ENCODE data around the gene TRAF1.

DNA sequence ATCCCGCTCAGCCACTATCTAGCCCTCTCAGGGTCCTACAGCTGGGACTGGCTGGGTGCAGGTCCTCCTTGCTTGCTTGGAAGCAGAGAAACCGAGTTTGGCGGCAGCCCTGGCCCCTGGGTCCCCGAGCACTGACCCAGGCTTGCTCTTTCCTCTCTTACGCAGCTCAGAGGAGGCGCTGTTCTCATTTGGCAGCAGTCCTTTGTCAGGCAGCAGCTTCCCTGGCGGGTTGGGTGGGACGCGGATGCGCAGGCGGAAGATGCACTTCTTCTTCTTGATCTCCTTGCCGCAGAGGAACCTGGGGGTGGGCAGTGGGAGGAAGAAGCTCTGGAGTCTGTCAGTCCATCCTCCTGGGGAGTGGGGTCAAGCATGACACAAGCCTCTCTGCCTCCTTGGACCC, 64.1 kb downstream of the TRAF1 start:
- TF ChIP-seq, protein P1, sequence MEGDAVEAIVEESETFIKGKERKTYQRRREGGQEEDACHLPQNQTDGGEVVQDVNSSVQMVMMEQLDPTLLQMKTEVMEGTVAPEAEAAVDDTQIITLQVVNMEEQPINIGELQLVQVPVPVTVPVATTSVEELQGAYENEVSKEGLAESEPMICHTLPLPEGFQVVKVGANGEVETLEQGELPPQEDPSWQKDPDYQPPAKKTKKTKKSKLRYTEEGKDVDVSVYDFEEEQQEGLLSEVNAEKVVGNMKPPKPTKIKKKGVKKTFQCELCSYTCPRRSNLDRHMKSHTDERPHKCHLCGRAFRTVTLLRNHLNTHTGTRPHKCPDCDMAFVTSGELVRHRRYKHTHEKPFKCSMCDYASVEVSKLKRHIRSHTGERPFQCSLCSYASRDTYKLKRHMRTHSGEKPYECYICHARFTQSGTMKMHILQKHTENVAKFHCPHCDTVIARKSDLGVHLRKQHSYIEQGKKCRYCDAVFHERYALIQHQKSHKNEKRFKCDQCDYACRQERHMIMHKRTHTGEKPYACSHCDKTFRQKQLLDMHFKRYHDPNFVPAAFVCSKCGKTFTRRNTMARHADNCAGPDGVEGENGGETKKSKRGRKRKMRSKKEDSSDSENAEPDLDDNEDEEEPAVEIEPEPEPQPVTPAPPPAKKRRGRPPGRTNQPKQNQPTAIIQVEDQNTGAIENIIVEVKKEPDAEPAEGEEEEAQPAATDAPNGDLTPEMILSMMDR (IDR thresholded peaks at IDR 0.05) = no peak
- no peak for TF ChIP-seq EZH2 (IDR thresholded peaks at IDR 0.05; ENCODE audit: borderline replicate concordance, insufficient read depth, low read depth, low read length, poor library complexity, severe bottlenecking)

Data from B cell (primary cell).